ENCODE results near the gene CDH19. TPM values are rescaled to one million over a fixed set of nuclear protein-coding genes. Genes with fewer than 3 reads are reported as not detected.

CDH19 gene
- total RNA-seq, 2 experiments from 2014 or later, result not detected

DNA sequence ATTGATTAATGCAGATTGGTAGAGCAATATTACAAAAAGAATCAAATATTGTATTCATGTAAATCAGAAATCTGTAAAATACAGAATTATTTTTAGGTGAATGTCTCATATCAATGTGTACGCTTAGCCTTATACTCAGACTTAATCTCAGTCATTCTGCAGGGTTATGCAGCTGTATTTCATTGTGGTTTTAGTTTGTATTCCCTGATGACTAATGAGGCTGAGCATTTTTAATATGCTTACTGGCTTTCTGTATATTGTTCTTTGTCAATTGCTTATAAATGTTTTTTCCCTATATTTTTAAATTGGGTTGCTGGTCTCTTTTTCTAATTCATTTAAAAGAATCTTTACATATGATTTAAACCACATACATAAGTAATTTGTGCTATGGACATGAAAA lies 50.1 kb downstream of the CDH19 start:
- Mint-ChIP-seq H3K9me3 (ENCODE audit: low read depth) (no peaks in the 10 kb centered on the region), H3K4me3 (no peak overlapping the region), H3K27me3 (no peaks in the 10 kb centered on the region), H3K36me3 (no peaks in the 10 kb centered on the region), H3K4me1 (no peaks in the 10 kb centered on the region), H3K27ac (no peak overlapping the region)
- no peak for ATAC-seq
- CTCF ChIA-PET, result no interaction called here
- no peak for DNase-seq

- no peaks in the 10 kb centered on the region for H3K4me1 Mint-ChIP-seq
- CTCF ChIA-PET, result no interaction called here
- H3K4me3 Mint-ChIP-seq, result no peak overlapping the region
- H3K9me3 Mint-ChIP-seq (ENCODE audit: low read depth), result peaks cover 11% of the 10 kb centered on the region
- H3K27me3 Mint-ChIP-seq, result no peaks in the 10 kb centered on the region
- H3K36me3 Mint-ChIP-seq, result no peaks in the 10 kb centered on the region
- DNase-seq, result no peak
- ATAC-seq, result no peak
- no peak overlapping the region for H3K27ac Mint-ChIP-seq
These were observed 53.5 kb downstream of the CDH19 start for GRCh38 chr18:66550366-66550765.

DNA sequence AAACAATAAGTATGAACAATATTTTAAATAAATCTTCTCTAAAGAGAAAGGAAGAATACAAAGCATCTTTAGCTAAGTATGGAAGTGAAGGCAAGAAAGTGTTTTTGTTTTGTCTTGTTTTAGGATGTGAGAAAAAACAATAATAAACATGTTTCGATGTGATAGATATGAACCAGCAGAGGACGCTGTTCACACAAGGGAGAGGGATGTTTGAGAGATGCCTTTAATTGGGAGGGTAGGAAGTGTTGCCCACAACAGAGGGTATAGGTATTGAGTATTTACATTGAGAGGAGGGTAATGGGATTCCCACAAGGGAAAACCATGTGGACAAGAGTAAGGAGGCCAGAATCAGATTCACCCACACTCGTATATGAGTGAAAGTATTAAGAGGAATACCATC lies 55.1 kb downstream of the CDH19 start:
- H3K4me1 Mint-ChIP-seq, result no peaks in the 10 kb centered on the region
- CTCF ChIA-PET, result no interaction called here
- H3K27me3 Mint-ChIP-seq, result no peaks in the 10 kb centered on the region
- H3K27ac Mint-ChIP-seq, result no peak overlapping the region
- peaks cover 13% of the 10 kb centered on the region for H3K9me3 Mint-ChIP-seq (ENCODE audit: low read depth)
- no peak overlapping the region for H3K4me3 Mint-ChIP-seq
- DNase-seq, result no peak
- H3K36me3 Mint-ChIP-seq, result no peaks in the 10 kb centered on the region
- ATAC-seq, result no peak

GRCh38 chr18:66534110-66534509 lies 69.8 kb downstream of the CDH19 start:
- no peak overlapping the region for H3K4me3 Mint-ChIP-seq
- ATAC-seq (no peak), DNase-seq (no peak)
- no peaks in the 10 kb centered on the region for H3K27me3 Mint-ChIP-seq
- H3K9me3 Mint-ChIP-seq (ENCODE audit: low read depth), result peaks cover 2% of the 10 kb centered on the region
- H3K4me1 Mint-ChIP-seq, result no peaks in the 10 kb centered on the region
- CTCF ChIA-PET, result no interaction called here
- H3K27ac Mint-ChIP-seq, result no peak overlapping the region
- H3K36me3 Mint-ChIP-seq, result no peaks in the 10 kb centered on the region

GRCh38 chr18:66533693-66534092 lies 70.2 kb downstream of the CDH19 start:
- Mint-ChIP-seq H3K36me3 (no peaks in the 10 kb centered on the region), H3K9me3 (ENCODE audit: low read depth) (peaks cover 2% of the 10 kb centered on the region), H3K27me3 (no peaks in the 10 kb centered on the region), H3K27ac (no peak overlapping the region), H3K4me1 (no peaks in the 10 kb centered on the region), H3K4me3 (no peak overlapping the region)
- DNase-seq (no peak), ATAC-seq (no peak)
- CTCF ChIA-PET, result no interaction called here

DNA sequence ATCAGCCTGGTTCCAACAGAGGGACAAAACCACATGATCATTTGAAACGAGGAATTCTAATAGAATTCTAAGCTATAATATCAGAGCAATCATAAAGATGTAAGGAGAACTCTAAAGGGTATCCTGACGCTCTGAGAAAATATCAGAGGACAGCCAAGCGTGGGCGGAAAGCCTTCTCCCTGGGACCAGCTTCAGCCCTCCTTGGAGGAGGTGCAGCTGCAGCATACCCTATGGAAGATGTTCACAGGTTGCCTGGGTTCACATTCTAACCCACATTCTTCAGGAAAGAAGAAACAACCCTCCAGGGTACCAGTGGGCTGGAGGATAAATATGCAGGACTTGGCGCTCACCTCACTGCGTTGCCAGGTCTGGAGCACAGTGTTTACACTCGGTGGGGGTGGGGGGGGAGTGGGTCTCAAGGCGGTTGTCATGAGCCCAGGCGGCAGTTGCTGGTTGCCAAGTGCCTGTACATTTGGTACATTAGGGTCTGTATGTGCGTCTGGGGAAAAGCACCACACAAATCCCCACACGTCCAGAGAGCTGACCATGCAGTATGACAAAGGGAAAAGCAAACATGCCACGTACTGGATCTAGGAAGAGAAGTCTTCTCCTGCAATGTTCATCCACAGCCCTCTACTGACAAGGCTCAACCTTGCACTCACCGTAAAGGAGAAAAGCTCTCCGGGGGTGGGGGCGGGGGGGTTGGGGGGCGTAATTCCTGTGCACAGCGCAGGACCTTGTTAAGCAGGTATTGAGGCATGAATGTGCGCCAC lies 80.5 kb downstream of the CDH19 start:
- no peaks in the 10 kb centered on the region for H3K36me3 Mint-ChIP-seq
- no peaks in the 10 kb centered on the region for H3K27me3 Mint-ChIP-seq
- CTCF ChIA-PET, result no interaction called here
- no peak overlapping the region for H3K27ac Mint-ChIP-seq
- no peak for ATAC-seq
- no peaks in the 10 kb centered on the region for H3K4me1 Mint-ChIP-seq
- H3K4me3 Mint-ChIP-seq, result no peak overlapping the region
- no peak for DNase-seq
- peaks cover 2% of the 10 kb centered on the region for H3K9me3 Mint-ChIP-seq (ENCODE audit: low read depth)

GRCh38 chr18:66513996-66514395 lies 89.9 kb downstream of the CDH19 start:
- ATAC-seq (no peak), DNase-seq (no peak)
- Mint-ChIP-seq H3K27ac (no peak overlapping the region), H3K27me3 (no peaks in the 10 kb centered on the region), H3K36me3 (no peaks in the 10 kb centered on the region), H3K9me3 (ENCODE audit: low read depth) (peaks cover 5% of the 10 kb centered on the region), H3K4me1 (no peaks in the 10 kb centered on the region), H3K4me3 (no peak overlapping the region)
- CTCF ChIA-PET, result no interaction called here

DNA sequence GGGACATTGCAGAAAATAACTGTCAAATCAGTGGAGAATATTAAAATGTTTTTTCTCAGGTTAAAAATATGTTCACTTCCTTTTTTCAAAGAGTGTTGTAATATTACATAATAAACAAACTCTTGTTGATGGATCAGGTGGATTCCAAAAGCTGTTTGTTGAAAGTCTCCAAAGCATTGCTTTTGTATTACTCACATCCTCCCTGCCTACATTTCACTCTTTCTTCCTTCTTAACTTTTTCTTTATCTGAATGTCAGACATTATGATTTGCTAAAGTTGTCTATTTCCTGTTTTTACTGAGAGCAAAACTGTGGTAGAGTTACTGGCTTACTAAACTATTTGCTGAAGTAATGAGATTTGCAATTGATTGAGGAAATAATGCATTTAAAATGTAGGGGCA lies 92.1 kb downstream of the CDH19 start:
- Mint-ChIP-seq H3K27ac (no peak overlapping the region), H3K9me3 (ENCODE audit: low read depth) (peaks cover 6% of the 10 kb centered on the region), H3K4me3 (no peak overlapping the region), H3K36me3 (no peaks in the 10 kb centered on the region), H3K27me3 (no peaks in the 10 kb centered on the region), H3K4me1 (no peaks in the 10 kb centered on the region)
- ATAC-seq, result no peak
- no peak for DNase-seq
- CTCF ChIA-PET, result no interaction called here

GRCh38 chr18:66511289-66511688 lies 92.6 kb downstream of the CDH19 start:
- ATAC-seq (no peak), DNase-seq (no peak)
- no peaks in the 10 kb centered on the region for H3K4me1 Mint-ChIP-seq
- H3K4me3 Mint-ChIP-seq, result no peak overlapping the region
- H3K27me3 Mint-ChIP-seq, result no peaks in the 10 kb centered on the region
- H3K9me3 Mint-ChIP-seq (ENCODE audit: low read depth), result peaks cover 6% of the 10 kb centered on the region
- H3K27ac Mint-ChIP-seq, result no peak overlapping the region
- H3K36me3 Mint-ChIP-seq, result no peaks in the 10 kb centered on the region
- CTCF ChIA-PET, result no interaction called here

DNA sequence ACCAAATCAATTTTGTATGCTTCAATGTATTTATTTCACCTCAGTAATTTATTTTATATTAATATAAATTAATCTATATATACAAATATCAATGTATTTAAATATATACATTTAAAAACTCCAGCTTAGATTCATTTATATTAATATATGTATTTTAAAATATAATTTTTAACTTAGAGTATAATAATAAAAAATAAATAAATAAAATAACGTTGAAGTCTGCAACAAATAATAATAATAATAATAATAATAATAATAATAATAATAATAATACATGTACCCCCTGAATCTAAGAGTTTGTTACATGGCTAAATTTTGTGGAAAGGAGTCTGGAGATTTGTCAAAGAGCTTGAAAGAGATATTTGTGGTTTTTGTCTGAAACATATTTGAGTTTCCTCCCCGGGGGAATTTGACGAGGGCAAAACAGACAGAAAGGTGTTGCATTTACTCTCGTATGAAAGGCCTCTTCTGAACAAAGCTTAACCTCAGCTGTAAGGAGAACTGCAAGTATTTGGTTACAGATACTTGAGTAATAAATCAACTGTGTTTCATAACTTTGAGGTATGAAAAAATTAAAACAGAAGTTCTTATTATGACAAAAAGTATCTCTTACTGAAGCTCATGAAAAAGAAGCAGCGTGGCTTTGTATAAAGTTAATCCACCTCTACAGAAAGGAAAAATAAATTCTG lies 93.4 kb downstream of the CDH19 start:
- no peak for ATAC-seq
- CTCF ChIA-PET, result no interaction called here

DNA sequence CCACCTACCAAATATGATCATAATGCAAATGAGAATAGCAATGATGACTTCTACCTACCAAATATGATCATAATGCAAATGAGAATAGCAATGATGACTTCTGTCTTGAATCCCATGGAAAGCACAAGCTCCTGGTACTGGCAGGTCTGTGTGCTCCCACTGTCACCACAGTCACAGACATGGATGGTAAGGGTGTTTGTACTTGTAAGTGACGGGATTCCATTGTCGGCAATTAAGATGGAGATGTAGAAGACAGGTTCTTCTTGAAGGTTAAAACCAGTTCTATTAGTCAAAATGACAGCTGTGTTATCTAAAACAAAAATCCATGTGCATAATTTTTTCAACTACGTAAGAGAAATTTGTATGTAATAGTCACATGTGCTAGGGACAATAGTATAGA lies 95.0 kb downstream of the CDH19 start:
- Mint-ChIP-seq H3K36me3 (no peaks in the 10 kb centered on the region), H3K4me3 (no peak overlapping the region), H3K27ac (no peak overlapping the region), H3K4me1 (no peaks in the 10 kb centered on the region), H3K9me3 (ENCODE audit: low read depth) (peaks cover 6% of the 10 kb centered on the region), H3K27me3 (no peaks in the 10 kb centered on the region)
- CTCF ChIA-PET, result no interaction called here
- DNase-seq (no peak), ATAC-seq (no peak)

More for the DNA sequence above, 93.4 kb downstream of the CDH19 start:
- no peak overlapping the region for H3K27ac Mint-ChIP-seq
- DNase-seq, result no peak
- H3K9me3 Mint-ChIP-seq (ENCODE audit: low read depth), result peaks cover 6% of the 10 kb centered on the region
- no peaks in the 10 kb centered on the region for H3K4me1 Mint-ChIP-seq
- no peak overlapping the region for H3K4me3 Mint-ChIP-seq
- no peaks in the 10 kb centered on the region for H3K27me3 Mint-ChIP-seq
- no peaks in the 10 kb centered on the region for H3K36me3 Mint-ChIP-seq

DNA sequence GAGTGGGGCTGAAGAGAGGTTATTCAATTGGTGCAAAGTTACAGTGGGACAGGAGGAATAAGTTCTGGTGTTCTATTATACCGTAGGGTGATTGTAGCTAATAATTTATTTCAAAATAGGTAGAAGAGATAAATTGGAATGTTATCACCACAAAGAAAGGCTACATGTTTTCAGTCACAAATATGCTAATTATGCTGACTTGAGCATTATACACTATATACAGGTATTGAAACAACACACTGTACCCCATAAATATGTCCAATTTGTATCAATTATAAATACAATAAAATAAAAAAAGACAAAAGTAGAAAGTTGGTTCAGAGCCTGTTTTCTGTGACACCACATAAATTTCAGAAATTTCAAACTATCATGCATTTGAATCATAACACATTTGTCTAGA lies 97.7 kb downstream of the CDH19 start:
- Mint-ChIP-seq H3K4me3 (no peak overlapping the region), H3K4me1 (no peaks in the 10 kb centered on the region), H3K27me3 (no peaks in the 10 kb centered on the region), H3K9me3 (ENCODE audit: low read depth) (peaks cover 4% of the 10 kb centered on the region), H3K36me3 (no peaks in the 10 kb centered on the region), H3K27ac (no peak overlapping the region)
- DNase-seq, result no peak
- CTCF ChIA-PET, result no interaction called here
- ATAC-seq, result no peak

DNA sequence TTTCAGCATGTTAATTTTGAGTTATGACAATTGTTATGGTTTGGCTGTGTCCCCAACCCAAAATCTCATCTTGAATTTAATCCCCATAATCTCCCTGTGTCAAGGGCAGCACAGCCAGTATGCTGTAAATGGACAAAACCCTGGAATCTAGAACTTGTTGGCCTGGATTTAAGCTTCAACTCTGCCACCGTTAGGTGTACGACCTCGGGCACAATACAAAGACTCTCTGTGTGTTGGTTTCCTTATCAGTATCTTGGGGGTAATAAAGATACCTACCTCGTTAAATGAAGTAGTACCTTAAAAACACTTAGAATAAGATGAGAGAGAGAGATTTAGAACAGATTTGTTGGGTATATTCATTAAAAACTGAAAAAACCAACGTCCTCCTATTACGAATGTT lies 106.5 kb downstream of the CDH19 start:
- ATAC-seq (no peak), DNase-seq (no peak)
- no peak overlapping the region for H3K4me3 Mint-ChIP-seq
- H3K36me3 Mint-ChIP-seq, result no peaks in the 10 kb centered on the region
- CTCF ChIA-PET, result no interaction called here
- H3K9me3 Mint-ChIP-seq (ENCODE audit: low read depth), result peaks cover 2% of the 10 kb centered on the region
- H3K27ac Mint-ChIP-seq, result no peak overlapping the region
- H3K4me1 Mint-ChIP-seq, result no peaks in the 10 kb centered on the region
- no peaks in the 10 kb centered on the region for H3K27me3 Mint-ChIP-seq

- Mint-ChIP-seq H3K4me3 (no peak overlapping the region), H3K4me1 (no peaks in the 10 kb centered on the region), H3K9me3 (ENCODE audit: low read depth) (no peaks in the 10 kb centered on the region), H3K27me3 (no peaks in the 10 kb centered on the region), H3K27ac (no peak overlapping the region), H3K36me3 (no peaks in the 10 kb centered on the region)
- no peak for DNase-seq
- ATAC-seq, result no peak
- CTCF ChIA-PET, result interaction anchor here (0.6 kb wide), 1 partner anchor 1818 kb away, joined by 3 read pairs; no protein-coding TSS in a partner anchor
These were observed 108.0 kb downstream of the CDH19 start for GRCh38 chr18:66495844-66496243.
